Measurements from ENCODE around the gene FILIP1L.

- TF ChIP-seq CHD2 (IDR thresholded peaks at IDR 0.05; ENCODE audit: low read depth, low read length): no peak
- no peak for TF ChIP-seq MXI1 (IDR thresholded peaks at IDR 0.05; ENCODE audit: borderline replicate concordance, low read depth, low read length)
- TF ChIP-seq CEBPB (IDR thresholded peaks at IDR 0.05; ENCODE audit: borderline replicate concordance, low read depth, low read length): no peak
- TF ChIP-seq HDAC2 (CRISPR knock-in tag; IDR thresholded peaks at IDR 0.05): no peak
- TF ChIP-seq POLR2A (IDR thresholded peaks at IDR 0.05; ENCODE audit: insufficient read depth in 1 of 2, low read depth in 2 of 2, low read length in 2 of 2): no peak
- no peak for TF ChIP-seq ATF6 (CRISPR knock-in tag; conservative IDR thresholded peaks at IDR 0.05)
- no peak for TF ChIP-seq ETV6 (CRISPR knock-in tag; conservative IDR thresholded peaks at IDR 0.05)
- no peak for TF ChIP-seq SRF (IDR thresholded peaks at IDR 0.05; ENCODE audit: low read depth, low read length)
- TF ChIP-seq FOSL2 (CRISPR knock-in tag; IDR thresholded peaks at IDR 0.05): no peak
- no peak for TF ChIP-seq ZBTB44 (CRISPR knock-in tag; IDR thresholded peaks at IDR 0.05)
- TF ChIP-seq ZBTB21 (CRISPR knock-in tag; IDR thresholded peaks at IDR 0.05): no peak
- TF ChIP-seq E2F2 (CRISPR knock-in tag; IDR thresholded peaks at IDR 0.05; ENCODE audit: borderline replicate concordance): no peak
- no peak for TF ChIP-seq ATF3 (CRISPR knock-in tag; IDR thresholded peaks at IDR 0.05)
Observed at GRCh38 chr3:99972380-99973104, 141.8 kb downstream of the FILIP1L start.

Data from HepG2 (cell line).